ENCODE data around the gene OR52K1. TPM values are rescaled to one million over a fixed set of nuclear protein-coding genes. Genes with fewer than 3 reads are reported as not detected.
"Not testable (repeated sequence)": the region's sequence is repeated elsewhere in the genome, so short reads cannot be mapped to it uniquely, and the experiment has no call there.

The OR52K1 gene
- total RNA-seq, 4 donors from 2014 or later: not detected

- TF ChIP-seq CTCF (IDR thresholded peaks at IDR 0.05): no peak
- TF ChIP-seq POLR2A (IDR thresholded peaks at IDR 0.05): no peak
- no peak overlapping the region for H3K27ac ChIP-seq
- no peak for DNase-seq
- H3K4me3 ChIP-seq: no peak overlapping the region
- no peaks in the 10 kb centered on the region for H3K27me3 ChIP-seq
- no peaks in the 10 kb centered on the region for H3K9me3 ChIP-seq
- no peaks in the 10 kb centered on the region for H3K36me3 ChIP-seq
- intact Hi-C loops (cut with DNase I): no loop called here
- H3K4me1 ChIP-seq: peaks cover 0 to 5% (median 0%) of the 10 kb centered on the region in 3 donors
Observed at GRCh38 chr11:4481240-4481582, 1.2 kb upstream of the OR52K1 start.

- Histone ChIP-seq H3K36me3 (no peaks in the 10 kb centered on the region), H3K9me3 (no peaks in the 10 kb centered on the region), H3K27ac (no peak overlapping the region), H3K4me3 (no peak overlapping the region), H3K27me3 (no peaks in the 10 kb centered on the region), H3K4me1 (peaks cover 0 to 5% (median 0%) of the 10 kb centered on the region in 3 donors)
- WGBS, 2 donors: 42 to 51% methylated on average over 4 of the region's 4 CpGs
- TF ChIP-seq CTCF (IDR thresholded peaks at IDR 0.05): no peak
- no peak for TF ChIP-seq POLR2A (IDR thresholded peaks at IDR 0.05)
- DNase-seq: no peak
- intact Hi-C loops (cut with DNase I): no loop called here
Observed at GRCh38 chr11:4484310-4484709, 1.9 kb downstream of the OR52K1 start.

- H3K4me3 ChIP-seq; H3K27me3 ChIP-seq; DNase-seq; H3K9me3 ChIP-seq; H3K36me3 ChIP-seq; H3K27ac ChIP-seq; H3K4me1 ChIP-seq; intact Hi-C loops (cut with DNase I): not testable (repeated sequence)
- 47 to 65% methylated on average over 2 of the region's 2 CpGs for WGBS, 2 donors
Observed at GRCh38 chr11:4491405-4491804, 9.0 kb downstream of the OR52K1 start.

GRCh38 chr11:4491878-4492606 lies 9.6 kb downstream of the OR52K1 start:
- H3K36me3 ChIP-seq: no peaks in the 10 kb centered on the region
- peaks cover 0 to 16% (median 0%) of the 10 kb centered on the region in 3 donors for H3K4me1 ChIP-seq
- DNase-seq: no peak
- 78 to 86% methylated on average over 4 of the region's 4 CpGs for WGBS, 2 donors
- no peak for TF ChIP-seq POLR2A (IDR thresholded peaks at IDR 0.05)
- TF ChIP-seq CTCF (IDR thresholded peaks at IDR 0.05): no peak
- no peak overlapping the region for H3K27ac ChIP-seq
- peaks cover 0 to 10% (median 0%) of the 10 kb centered on the region in 4 donors for H3K27me3 ChIP-seq
- no peak overlapping the region for H3K4me3 ChIP-seq
- intact Hi-C loops (cut with DNase I): no loop called here
- no peaks in the 10 kb centered on the region for H3K9me3 ChIP-seq

- intact Hi-C loops (cut with DNase I): no loop called here
- 26 to 34% methylated on average over 5 of the region's 5 CpGs for WGBS, 2 donors
Observed at GRCh38 chr11:4493480-4493818, 11.0 kb downstream of the OR52K1 start.

More at GRCh38 chr11:4493480-4493818, 11.0 kb downstream of the OR52K1 start:
- H3K4me1 ChIP-seq: peaks cover 0 to 20% (median 0%) of the 10 kb centered on the region in 3 donors
- H3K27me3 ChIP-seq: peaks cover 0 to 17% (median 0%) of the 10 kb centered on the region in 4 donors
- TF ChIP-seq CTCF (IDR thresholded peaks at IDR 0.05) (no peak), POLR2A (IDR thresholded peaks at IDR 0.05) (no peak)
- H3K27ac ChIP-seq: no peak overlapping the region
- H3K36me3 ChIP-seq: no peaks in the 10 kb centered on the region
- DNase-seq: no peak
- no peaks in the 10 kb centered on the region for H3K9me3 ChIP-seq
- H3K4me3 ChIP-seq: no peak overlapping the region

Measured in esophagus squamous epithelium (tissue), 5 donors.